Neuronal stem cell (in vitro differentiated cells): ENCODE data around the gene MEF2C.

Experiments used
- DNase-seq: peaks from one replicate; pipeline ENCODE4 v3.0.0-alpha.2; 2013; ENCODE audit warnings: low spot score
- H2AFZ ChIP-seq: one replicate; pipeline ENCODE4 v1.6.1; 2013; ENCODE audit warnings: mild to moderate bottlenecking, low read length, inconsistent platforms
- H2AK5ac ChIP-seq: 2 replicates; pipeline ENCODE4 v1.6.1; 2013; ENCODE audit warnings: low read depth, mild to moderate bottlenecking, inconsistent platforms, low read length, moderate library complexity, mixed read lengths
- H2BK120ac ChIP-seq: 2 replicates; pipeline ENCODE4 v1.6.1; 2013; ENCODE audit warnings: low read depth, mild to moderate bottlenecking, inconsistent platforms, low read length, moderate library complexity, mixed read lengths
- H2BK12ac ChIP-seq: one replicate; pipeline ENCODE4 v1.6.1; 2013; ENCODE audit warnings: low read length, inconsistent platforms
- H2BK15ac ChIP-seq: 2 replicates; pipeline ENCODE4 v1.6.1; 2013; ENCODE audit warnings: mild to moderate bottlenecking, low read length, inconsistent platforms, mixed read lengths
- H2BK5ac ChIP-seq: one replicate; pipeline ENCODE4 v1.6.1; 2013; ENCODE audit warnings: inconsistent platforms, mild to moderate bottlenecking, low read length, moderate library complexity
- H3K14ac ChIP-seq: one replicate; pipeline ENCODE4 v1.6.1; 2013; ENCODE audit warnings: low read length, inconsistent platforms
- H3K18ac ChIP-seq: 2 replicates; pipeline ENCODE4 v1.6.1; 2013; ENCODE audit warnings: low read length, inconsistent platforms
- H3K23ac ChIP-seq: 2 replicates; pipeline ENCODE4 v1.6.1; 2013; ENCODE audit warnings: low read depth, mild to moderate bottlenecking, mixed read lengths, low read length, inconsistent platforms; ENCODE audit not compliant: poor library complexity
- H3K27ac ChIP-seq: replicated peaks from 3 replicates; pipeline ENCODE4 v1.5.1; 2013; ENCODE audit warnings: low read length, inconsistent platforms
- H3K27me3 ChIP-seq, 3 experiments: 2 replicates each; pipeline ENCODE4 v1.6.1; 2013; ENCODE audit warnings: low read length in 3 of 3, mild to moderate bottlenecking in 2 of 3, inconsistent platforms in 1 of 3, low read depth in 1 of 3, mixed read lengths in 1 of 3, moderate library complexity in 1 of 3; ENCODE audit not compliant: control insufficient read depth in 3 of 3, insufficient read depth in 3 of 3
- H3K36me3 ChIP-seq, 2 donors: replicated peaks in 1 of 2; 2 replicates each; pipeline ENCODE4 v1.6.1; 2013; ENCODE audit warnings: low read length in 2 of 2; ENCODE audit not compliant: control insufficient read depth in 2 of 2, insufficient read depth in 2 of 2
- H3K4ac ChIP-seq: 2 replicates; pipeline ENCODE4 v1.6.1; 2013; ENCODE audit warnings: inconsistent platforms, mild to moderate bottlenecking, low read length, moderate library complexity
- H3K4me1 ChIP-seq, 2 donors: 1 replicate in 1 of 2; 2 replicates in 1 of 2; pipeline ENCODE4 v1.6.1; 2013; ENCODE audit warnings: low read length in 2 of 2, low read depth in 1 of 2; ENCODE audit not compliant: control insufficient read depth in 2 of 2, insufficient read depth in 1 of 2
- H3K4me2 ChIP-seq: one replicate; pipeline ENCODE4 v1.6.1; 2013; ENCODE audit warnings: mild to moderate bottlenecking, low read length, inconsistent platforms; ENCODE audit not compliant: insufficient read depth, poor library complexity, severe bottlenecking
- H3K4me3 ChIP-seq, 2 donors: 2 replicates each; pipeline ENCODE4 v1.5.1; 2013; ENCODE audit warnings: low read length in 2 of 2, mild to moderate bottlenecking in 2 of 2, inconsistent platforms in 1 of 2, moderate library complexity in 1 of 2
- H3K79me1 ChIP-seq: one replicate; pipeline ENCODE4 v1.6.1; 2013; ENCODE audit warnings: low read depth, mild to moderate bottlenecking, inconsistent platforms, low read length, moderate library complexity
- H3K9ac ChIP-seq: one replicate; pipeline ENCODE4 v1.6.1; 2013; ENCODE audit warnings: mild to moderate bottlenecking, low read depth, low read length, inconsistent platforms; ENCODE audit not compliant: poor library complexity
- H3K9me3 ChIP-seq, 2 donors: replicated peaks in 1 of 2; 2 replicates each; pipeline versions ENCODE3 to v1.6.1; 2013; ENCODE audit warnings: low read length in 2 of 2, mild to moderate bottlenecking in 2 of 2, inconsistent platforms in 1 of 2, low read depth in 1 of 2, mixed read lengths in 1 of 2, moderate library complexity in 1 of 2; ENCODE audit not compliant: control insufficient read depth in 2 of 2, insufficient read depth in 1 of 2
- H4K8ac ChIP-seq: one replicate; pipeline ENCODE4 v1.6.1; 2013; ENCODE audit warnings: low read depth, mild to moderate bottlenecking, inconsistent platforms, low read length, moderate library complexity
- H4K91ac ChIP-seq: one replicate; pipeline ENCODE4 v1.6.1; 2013; ENCODE audit warnings: low read length, low read depth, mild to moderate bottlenecking, inconsistent platforms; ENCODE audit not compliant: poor library complexity
- WGBS, 2 donors: extraction: QIAGEN DNeasy Blood & Tissue Kit; methylation state at CpG; one replicate each; pipeline ENCODE4 v1.1.7; 2013; ENCODE audit warnings: missing lambda C conversion rate in 2 of 2, mixed read lengths in 1 of 2; ENCODE audit not compliant: insufficient read length in 2 of 2, insufficient replicate concordance in 1 of 2; ENCODE audit errors: extremely low coverage in 2 of 2; 5-methylcytosine and 5-hydroxymethylcytosine counted together

MEF2C gene

GRCh38 chr5:88807327-88807726 is 75.7 kb downstream of the MEF2C start:
- no peak overlapping the region for H3K18ac ChIP-seq
- no CpG with 5 or more reads among the region's 8 CpGs for WGBS, 2 donors

GRCh38 chr5:88806338-88806737 is 76.6 kb downstream of the MEF2C start:
- Histone ChIP-seq H4K8ac (no peak overlapping the region), H2BK12ac (no peak overlapping the region), H3K27ac (no peak overlapping the region), H3K9me3 (no peaks in the 10 kb centered on the region), H3K27me3 (no peaks in the 10 kb centered on the region), H3K23ac (no peak overlapping the region), H3K4ac (no peak overlapping the region), H2BK5ac (no peak overlapping the region), H3K4me3 (no peak overlapping the region), H3K14ac (no peak overlapping the region), H2BK15ac (no peak overlapping the region), H3K4me2 (no peak overlapping the region), H2BK120ac (no peak overlapping the region), H3K18ac (no peak overlapping the region), H3K36me3 (no peaks in the 10 kb centered on the region), H4K91ac (no peak overlapping the region), H3K79me1 (no peaks in the 10 kb centered on the region), H3K4me1 (no peaks in the 10 kb centered on the region), H2AK5ac (no peak overlapping the region), H2AFZ (no peak overlapping the region), H3K9ac (no peak overlapping the region)
- DNase-seq = no peak

More at GRCh38 chr5:88807327-88807726, 75.7 kb downstream of the MEF2C start:
- Histone ChIP-seq H2BK12ac (no peak overlapping the region), H2BK120ac (no peak overlapping the region), H3K27me3 (no peaks in the 10 kb centered on the region), H2AK5ac (no peak overlapping the region), H3K36me3 (no peaks in the 10 kb centered on the region), H3K14ac (no peak overlapping the region), H2BK15ac (no peak overlapping the region), H2AFZ (no peak overlapping the region), H3K23ac (no peak overlapping the region), H3K4ac (no peak overlapping the region), H3K79me1 (no peaks in the 10 kb centered on the region), H4K91ac (no peak overlapping the region), H3K9ac (no peak overlapping the region), H2BK5ac (no peak overlapping the region), H4K8ac (no peak overlapping the region), H3K4me3 (no peak overlapping the region), H3K27ac (no peak overlapping the region), H3K9me3 (no peaks in the 10 kb centered on the region), H3K4me2 (no peak overlapping the region), H3K4me1 (no peaks in the 10 kb centered on the region)
- no peak for DNase-seq

GRCh38 chr5:88805151-88805784 is 77.7 kb downstream of the MEF2C start:
- Histone ChIP-seq H3K27me3 (no peaks in the 10 kb centered on the region), H3K14ac (no peak overlapping the region), H3K23ac (no peak overlapping the region), H2AFZ (no peak overlapping the region), H3K36me3 (no peaks in the 10 kb centered on the region), H2BK120ac (no peak overlapping the region), H2AK5ac (no peak overlapping the region), H3K4me1 (peaks cover 2 to 3% of the 10 kb centered on the region in 2 donors), H3K9me3 (no peaks in the 10 kb centered on the region), H4K8ac (no peak overlapping the region), H3K18ac (no peak overlapping the region), H3K79me1 (no peaks in the 10 kb centered on the region), H4K91ac (no peak overlapping the region), H3K4me2 (no peak overlapping the region), H3K4ac (no peak overlapping the region), H2BK12ac (no peak overlapping the region), H3K4me3 (no peak overlapping the region), H2BK5ac (no peak overlapping the region), H3K9ac (no peak overlapping the region), H2BK15ac (no peak overlapping the region), H3K27ac (no peak overlapping the region)
- no CpG with 5 or more reads among the region's 3 CpGs for WGBS, 2 donors
- DNase-seq = no peak

- Histone ChIP-seq H3K23ac (no peak overlapping the region), H3K18ac (no peak overlapping the region), H2BK15ac (no peak overlapping the region), H4K8ac (no peak overlapping the region), H3K27me3 (no peaks in the 10 kb centered on the region), H4K91ac (no peak overlapping the region), H3K14ac (no peak overlapping the region), H3K36me3 (no peaks in the 10 kb centered on the region), H3K9me3 (no peaks in the 10 kb centered on the region), H2BK120ac (no peak overlapping the region), H3K4me3 (no peak overlapping the region), H3K9ac (no peak overlapping the region), H2AFZ (no peak overlapping the region), H2AK5ac (no peak overlapping the region), H3K79me1 (no peaks in the 10 kb centered on the region), H3K27ac (no peak overlapping the region), H3K4ac (no peak overlapping the region), H2BK5ac (no peak overlapping the region), H2BK12ac (no peak overlapping the region), H3K4me1 (peaks cover 3 to 7% of the 10 kb centered on the region in 2 donors), H3K4me2 (no peak overlapping the region)
- no peak for DNase-seq
- no CpG with 5 or more reads among the region's 11 CpGs for WGBS, 2 donors
These were observed 78.5 kb downstream of the MEF2C start for GRCh38 chr5:88804444-88804843.
